Measurements from ENCODE around the gene UBE2S.
A peak's percentile ranks its signal among the peaks of the same experiment; 100 is the strongest.

The UBE2S gene

GRCh38 chr19:55391191-55391670, 16.4 kb downstream of the UBE2S start:
- Histone ChIP-seq H3K4me3 (no peak overlapping the region), H3K27ac (no peak overlapping the region)
- DNase-seq (ENCODE audit: low spot score) = no peak
- TF ChIP-seq CTCF (IDR thresholded peaks at IDR 0.05) = no peak

GRCh38 chr19:55390461-55390880, 17.1 kb downstream of the UBE2S start:
- no peak for DNase-seq (ENCODE audit: low spot score)
- H3K4me3 ChIP-seq = no peak overlapping the region
- TF ChIP-seq CTCF (IDR thresholded peaks at IDR 0.05) = no peak
- no peak overlapping the region for H3K27ac ChIP-seq

- DNase-seq (ENCODE audit: low spot score) = no peak
- no peak overlapping the region for H3K27ac ChIP-seq
- H3K4me3 ChIP-seq = no peak overlapping the region
- TF ChIP-seq CTCF (IDR thresholded peaks at IDR 0.05) = no peak
Measured at GRCh38 chr19:55389386-55390317, 17.9 kb downstream of the UBE2S start.

GRCh38 chr19:55387736-55388497, 19.7 kb downstream of the UBE2S start:
- no peak for TF ChIP-seq CTCF (IDR thresholded peaks at IDR 0.05)
- peak overlapping the region; percentile 83 for H3K4me3 ChIP-seq
- H3K27ac ChIP-seq = no peak overlapping the region
- DNase-seq (ENCODE audit: low spot score) = no peak

GRCh38 chr19:55386493-55386971, 21.1 kb downstream of the UBE2S start:
- no peak for TF ChIP-seq CTCF (IDR thresholded peaks at IDR 0.05)
- Histone ChIP-seq H3K4me3 (peak overlapping the region; percentile 83), H3K27ac (peak overlapping the region; percentile 79 to 97)
- DNase-seq (ENCODE audit: low spot score) = no peak

- Histone ChIP-seq H3K27ac (peak within 1 kb of the TSS; percentile 79 to 97), H3K4me3 (peak within 1 kb of the TSS; percentile 83)
- peak; percentile 98 for DNase-seq (ENCODE audit: low spot score)
- no peak for TF ChIP-seq CTCF (IDR thresholded peaks at IDR 0.05)
Measured at GRCh38 chr19:55385724-55386492, 21.7 kb downstream of the UBE2S start, which contains the start of gene RPL28. Gene RPL28, plus strand, starts transcription at chr19:55385932. Its CDS starts 426 bp downstream, at chr19:55386358.
